ENCODE data around the gene PSMD13.

Gene PSMD13

GRCh38 chr11:294780-295179 is 58.0 kb downstream of the PSMD13 start:
- no peak overlapping the region for H3K18ac ChIP-seq (ENCODE audit: low read length)
- no peak overlapping the region for H4K5ac ChIP-seq (ENCODE audit: low read length)
- no peak overlapping the region for H3K4me2 ChIP-seq (ENCODE audit: low read length)
- DNase-seq: no peak
- no peak overlapping the region for H3K27ac ChIP-seq (ENCODE audit: low read depth, low read length)
- H3K79me2 ChIP-seq (ENCODE audit: control insufficient read depth, insufficient read depth, low read length): no peaks in the 10 kb centered on the region
- H3K79me1 ChIP-seq (ENCODE audit: low read length): peaks cover 1% of the 10 kb centered on the region
- H3K4ac ChIP-seq (ENCODE audit: low read depth, low read length): no peak overlapping the region
- H3K4me1 ChIP-seq (ENCODE audit: control insufficient read depth, low read depth, low read length): peaks cover 11% of the 10 kb centered on the region
- H3K56ac ChIP-seq (ENCODE audit: low read length): no peak overlapping the region
- no peak overlapping the region for H2BK120ac ChIP-seq (ENCODE audit: low read depth, low read length)
- no peak overlapping the region for H2BK15ac ChIP-seq (replicated peaks; ENCODE audit: low read depth)
- no CpG with 5 or more reads among the region's 16 CpGs for WGBS (ENCODE audit: extremely low coverage, insufficient coverage, low lambda C conversion rate)
- H3K9ac ChIP-seq (ENCODE audit: low read length): no peak overlapping the region
- H3K27me3 ChIP-seq (ENCODE audit: insufficient read depth, low read length, poor library complexity): no peaks in the 10 kb centered on the region
- H4K8ac ChIP-seq (ENCODE audit: low read depth, low read length): no peak overlapping the region
- no peak overlapping the region for H2AK5ac ChIP-seq (ENCODE audit: low read length)
- H3K36me3 ChIP-seq (ENCODE audit: control insufficient read depth, insufficient read depth, low read length): peaks cover 8% of the 10 kb centered on the region
- H3K4me3 ChIP-seq (ENCODE audit: low read length): no peak overlapping the region
- H3K23ac ChIP-seq (ENCODE audit: low read length): no peak overlapping the region
- no peak overlapping the region for H2BK5ac ChIP-seq (ENCODE audit: low read length)

DNA sequence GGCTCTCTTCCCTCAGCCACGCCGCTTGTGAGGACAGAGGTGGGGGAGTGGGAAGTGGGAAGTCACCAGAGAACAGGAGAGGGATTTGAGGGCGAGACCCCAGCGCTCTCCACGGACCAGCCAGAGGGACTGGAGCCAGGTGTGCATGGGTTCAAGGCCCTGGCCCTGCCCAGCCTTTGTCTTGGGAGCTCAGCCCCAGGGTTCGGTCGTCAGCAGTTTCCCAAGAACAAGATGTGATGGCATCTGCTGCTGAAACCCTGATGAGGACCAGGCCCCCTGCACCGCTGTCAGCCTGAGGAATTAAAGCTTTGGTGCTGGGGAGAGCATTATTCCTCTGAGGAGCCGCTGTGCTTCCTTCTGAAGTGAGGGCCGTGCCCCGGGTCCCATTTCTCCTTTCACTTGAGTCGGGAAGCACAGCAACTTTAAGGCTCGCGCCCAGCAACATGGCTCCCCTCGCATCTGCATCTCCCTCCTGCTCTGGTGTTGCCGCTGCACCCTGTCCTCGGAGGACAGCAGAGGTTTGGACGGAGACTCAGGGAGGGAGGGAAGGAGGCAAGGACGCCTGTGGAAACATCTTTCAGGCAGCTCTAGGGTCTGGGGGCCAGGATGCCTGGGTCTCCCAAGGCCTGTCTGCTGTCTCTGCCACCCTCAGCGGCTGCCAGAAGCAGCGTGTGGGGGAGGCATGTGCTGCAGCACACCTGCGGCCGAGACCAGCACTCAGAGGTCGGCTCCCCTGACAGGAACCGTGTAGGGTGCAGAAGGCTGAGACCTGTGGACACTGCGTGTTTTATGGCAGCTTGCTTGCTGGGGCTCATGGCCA is 58.8 kb downstream of the PSMD13 start:
- no peaks in the 10 kb centered on the region for H3K27me3 ChIP-seq (ENCODE audit: insufficient read depth, low read length, poor library complexity)
- WGBS (ENCODE audit: extremely low coverage, insufficient coverage, low lambda C conversion rate): no CpG with 5 or more reads among the region's 26 CpGs
- H3K23ac ChIP-seq (ENCODE audit: low read length): no peak overlapping the region
- H2BK120ac ChIP-seq (ENCODE audit: low read depth, low read length): no peak overlapping the region
- H3K27ac ChIP-seq (ENCODE audit: low read depth, low read length): no peak overlapping the region
- no peak overlapping the region for H3K4me2 ChIP-seq (ENCODE audit: low read length)
- no peak overlapping the region for H3K4ac ChIP-seq (ENCODE audit: low read depth, low read length)
- no peak overlapping the region for H4K5ac ChIP-seq (ENCODE audit: low read length)
- no peak overlapping the region for H2AK5ac ChIP-seq (ENCODE audit: low read length)
- H2BK15ac ChIP-seq (replicated peaks; ENCODE audit: low read depth): no peak overlapping the region
- H4K8ac ChIP-seq (ENCODE audit: low read depth, low read length): no peak overlapping the region
- no peak overlapping the region for H3K9ac ChIP-seq (ENCODE audit: low read length)
- no peak overlapping the region for H3K18ac ChIP-seq (ENCODE audit: low read length)
- H3K4me3 ChIP-seq (ENCODE audit: low read length): no peak overlapping the region
- peaks cover 11% of the 10 kb centered on the region for H3K4me1 ChIP-seq (ENCODE audit: control insufficient read depth, low read depth, low read length)
- H3K79me1 ChIP-seq (ENCODE audit: low read length): peaks cover 1% of the 10 kb centered on the region
- no peak for DNase-seq
- H3K79me2 ChIP-seq (ENCODE audit: control insufficient read depth, insufficient read depth, low read length): no peaks in the 10 kb centered on the region
- H2BK5ac ChIP-seq (ENCODE audit: low read length): no peak overlapping the region
- peaks cover 8% of the 10 kb centered on the region for H3K36me3 ChIP-seq (ENCODE audit: control insufficient read depth, insufficient read depth, low read length)
- no peak overlapping the region for H3K56ac ChIP-seq (ENCODE audit: low read length)

GRCh38 chr11:296171-297050 is 59.6 kb downstream of the PSMD13 start:
- no peak overlapping the region for H3K18ac ChIP-seq (ENCODE audit: low read length)
- peaks cover 8% of the 10 kb centered on the region for H3K36me3 ChIP-seq (ENCODE audit: control insufficient read depth, insufficient read depth, low read length)
- DNase-seq: no peak
- no CpG with 5 or more reads among the region's 35 CpGs for WGBS (ENCODE audit: extremely low coverage, insufficient coverage, low lambda C conversion rate)
- peaks cover 6% of the 10 kb centered on the region for H3K4me1 ChIP-seq (ENCODE audit: control insufficient read depth, low read depth, low read length)
- H3K4ac ChIP-seq (ENCODE audit: low read depth, low read length): no peak overlapping the region
- H2BK120ac ChIP-seq (ENCODE audit: low read depth, low read length): no peak overlapping the region
- H3K79me1 ChIP-seq (ENCODE audit: low read length): no peaks in the 10 kb centered on the region
- no peaks in the 10 kb centered on the region for H3K79me2 ChIP-seq (ENCODE audit: control insufficient read depth, insufficient read depth, low read length)
- no peak overlapping the region for H3K23ac ChIP-seq (ENCODE audit: low read length)
- H2AK5ac ChIP-seq (ENCODE audit: low read length): no peak overlapping the region
- H3K9ac ChIP-seq (ENCODE audit: low read length): no peak overlapping the region
- no peak overlapping the region for H3K27ac ChIP-seq (ENCODE audit: low read depth, low read length)
- H3K27me3 ChIP-seq (ENCODE audit: insufficient read depth, low read length, poor library complexity): no peaks in the 10 kb centered on the region
- peak overlapping the region; percentile 15 for H3K56ac ChIP-seq (ENCODE audit: low read length)
- H4K8ac ChIP-seq (ENCODE audit: low read depth, low read length): no peak overlapping the region
- H2BK5ac ChIP-seq (ENCODE audit: low read length): no peak overlapping the region
- H2BK15ac ChIP-seq (replicated peaks; ENCODE audit: low read depth): no peak overlapping the region
- no peak overlapping the region for H3K4me3 ChIP-seq (ENCODE audit: low read length)
- H3K4me2 ChIP-seq (ENCODE audit: low read length): no peak overlapping the region
- no peak overlapping the region for H4K5ac ChIP-seq (ENCODE audit: low read length)

- Histone ChIP-seq H2BK120ac (ENCODE audit: low read depth, low read length) (no peak overlapping the region), H3K23ac (ENCODE audit: low read length) (no peak overlapping the region), H3K27me3 (ENCODE audit: insufficient read depth, low read length, poor library complexity) (no peaks in the 10 kb centered on the region), H3K56ac (ENCODE audit: low read length) (peak overlapping the region; percentile 46), H2BK15ac (replicated peaks; ENCODE audit: low read depth) (no peak overlapping the region), H4K8ac (ENCODE audit: low read depth, low read length) (no peak overlapping the region), H3K27ac (ENCODE audit: low read depth, low read length) (no peak overlapping the region), H3K79me2 (ENCODE audit: control insufficient read depth, insufficient read depth, low read length) (no peaks in the 10 kb centered on the region), H3K4me2 (ENCODE audit: low read length) (no peak overlapping the region), H3K4me1 (ENCODE audit: control insufficient read depth, low read depth, low read length) (peaks cover 6% of the 10 kb centered on the region), H3K79me1 (ENCODE audit: low read length) (no peaks in the 10 kb centered on the region), H3K9ac (ENCODE audit: low read length) (no peak overlapping the region), H2AK5ac (ENCODE audit: low read length) (no peak overlapping the region), H3K4ac (ENCODE audit: low read depth, low read length) (no peak overlapping the region), H2BK5ac (ENCODE audit: low read length) (no peak overlapping the region), H4K5ac (ENCODE audit: low read length) (no peak overlapping the region), H3K18ac (ENCODE audit: low read length) (no peak overlapping the region), H3K4me3 (ENCODE audit: low read length) (no peak overlapping the region), H3K36me3 (ENCODE audit: control insufficient read depth, insufficient read depth, low read length) (peaks cover 8% of the 10 kb centered on the region)
- no CpG with 5 or more reads among the region's 13 CpGs for WGBS (ENCODE audit: extremely low coverage, insufficient coverage, low lambda C conversion rate)
- no peak for DNase-seq
These were observed 60.3 kb downstream of the PSMD13 start for GRCh38 chr11:297051-297585.

DNA sequence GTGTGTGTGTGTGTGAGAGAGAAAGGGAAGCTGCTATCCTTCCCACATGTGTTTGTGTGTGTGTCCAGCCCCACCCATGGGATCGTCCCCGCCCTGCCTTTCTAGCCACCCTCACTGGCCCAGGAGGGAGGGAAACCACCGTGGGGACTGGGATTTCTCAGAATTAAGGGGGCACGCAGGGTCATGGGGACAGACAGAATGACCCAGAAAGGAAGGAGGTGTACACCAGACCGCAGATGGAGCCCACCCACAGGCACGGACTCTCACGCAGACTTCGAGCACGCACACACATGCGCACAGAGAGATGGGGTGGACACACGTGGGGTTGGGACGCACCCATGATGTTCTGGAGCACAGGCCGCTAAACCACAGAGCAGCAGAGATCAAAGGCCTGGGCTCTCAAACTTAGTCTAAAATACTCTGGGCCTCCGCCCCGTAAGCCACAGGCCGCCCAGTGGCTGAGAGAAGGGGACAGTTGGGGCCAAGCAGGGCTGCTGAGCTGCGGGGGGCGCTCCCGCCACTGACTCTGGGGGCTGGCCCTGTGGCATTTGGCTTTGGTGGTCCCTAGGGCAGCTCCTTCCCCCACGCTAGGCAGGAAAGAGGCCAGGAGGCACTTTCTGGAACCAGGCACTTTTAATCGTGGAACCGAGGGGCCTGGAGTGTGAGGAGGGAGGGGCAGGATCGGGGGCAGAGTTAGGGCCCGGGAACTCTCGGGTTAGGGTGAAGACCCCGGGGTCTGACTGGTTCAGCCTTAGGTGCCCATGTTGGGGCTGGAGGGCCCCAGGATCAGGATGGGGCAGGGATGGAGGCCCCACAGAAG is 61.0 kb downstream of the PSMD13 start:
- Histone ChIP-seq H3K27me3 (ENCODE audit: insufficient read depth, low read length, poor library complexity) (no peaks in the 10 kb centered on the region), H3K79me1 (ENCODE audit: low read length) (no peaks in the 10 kb centered on the region), H2BK5ac (ENCODE audit: low read length) (no peak overlapping the region), H3K79me2 (ENCODE audit: control insufficient read depth, insufficient read depth, low read length) (no peaks in the 10 kb centered on the region), H3K4me2 (ENCODE audit: low read length) (no peak overlapping the region), H3K4ac (ENCODE audit: low read depth, low read length) (no peak overlapping the region), H3K9ac (ENCODE audit: low read length) (no peak overlapping the region), H3K4me1 (ENCODE audit: control insufficient read depth, low read depth, low read length) (peaks cover 6% of the 10 kb centered on the region), H4K8ac (ENCODE audit: low read depth, low read length) (no peak overlapping the region), H3K18ac (ENCODE audit: low read length) (no peak overlapping the region), H2AK5ac (ENCODE audit: low read length) (no peak overlapping the region), H3K56ac (ENCODE audit: low read length) (no peak overlapping the region), H3K36me3 (ENCODE audit: control insufficient read depth, insufficient read depth, low read length) (peaks cover 8% of the 10 kb centered on the region), H4K5ac (ENCODE audit: low read length) (no peak overlapping the region), H3K27ac (ENCODE audit: low read depth, low read length) (no peak overlapping the region), H3K23ac (ENCODE audit: low read length) (peak overlapping the region; percentile 48), H3K4me3 (ENCODE audit: low read length) (no peak overlapping the region), H2BK15ac (replicated peaks; ENCODE audit: low read depth) (no peak overlapping the region), H2BK120ac (ENCODE audit: low read depth, low read length) (no peak overlapping the region)
- WGBS (ENCODE audit: extremely low coverage, insufficient coverage, low lambda C conversion rate): no CpG with 5 or more reads among the region's 26 CpGs
- DNase-seq: no peak

Data from mesendoderm (in vitro differentiated cells).